Mucosa of rectum (tissue), 2 donors: ENCODE measurements around the gene SEC16A.

Experiments used
- H3K27ac ChIP-seq, 2 donors: one replicate each; pipeline ENCODE4 v1.7.0; 2013; ENCODE audit warnings: inconsistent platforms in 2 of 2, low read depth in 2 of 2, low read length in 2 of 2
- H3K27me3 ChIP-seq, 2 donors: one replicate each; pipeline ENCODE4 v1.7.0; 2013; ENCODE audit warnings: low read length in 2 of 2; ENCODE audit not compliant: control insufficient read depth in 2 of 2, insufficient read depth in 2 of 2
- H3K36me3 ChIP-seq, 2 donors: one replicate each; pipeline ENCODE4 v1.7.0; 2013; ENCODE audit warnings: low read length in 2 of 2; ENCODE audit not compliant: control insufficient read depth in 2 of 2, insufficient read depth in 2 of 2
- H3K4me1 ChIP-seq, 2 donors: one replicate each; pipeline ENCODE4 v1.7.0; 2013; ENCODE audit warnings: low read length in 2 of 2, mild to moderate bottlenecking in 1 of 2; ENCODE audit not compliant: control insufficient read depth in 2 of 2, insufficient read depth in 2 of 2
- H3K4me3 ChIP-seq, 2 donors: one replicate each; pipeline ENCODE4 v1.7.0; 2013; ENCODE audit warnings: low read length in 2 of 2
- H3K9ac ChIP-seq, 2 donors: one replicate each; pipeline ENCODE4 v1.7.0; 2013; ENCODE audit warnings: low read length in 2 of 2, low read depth in 1 of 2, mild to moderate bottlenecking in 1 of 2
- H3K9me3 ChIP-seq, 2 donors: one replicate each; pipeline ENCODE4 v1.7.0; 2013; ENCODE audit warnings: low read length in 2 of 2; ENCODE audit not compliant: control insufficient read depth in 2 of 2
- donor health status: healthy.
- donor health status: Normal muscosa, but diverticular disease.

Gene SEC16A

GRCh38 chr9:136501686-136502085 is 18.8 kb upstream of the SEC16A start:
- H3K4me3 ChIP-seq: no peak overlapping the region
- no peaks in the 10 kb centered on the region for H3K27me3 ChIP-seq
- H3K36me3 ChIP-seq: peaks cover 74 to 79% of the 10 kb centered on the region in 2 donors
- H3K4me1 ChIP-seq: no peaks in the 10 kb centered on the region
- H3K27ac ChIP-seq: no peak overlapping the region
- H3K9ac ChIP-seq: no peak overlapping the region
- no peaks in the 10 kb centered on the region for H3K9me3 ChIP-seq

- no peak overlapping the region for H3K27ac ChIP-seq
- H3K9me3 ChIP-seq: no peaks in the 10 kb centered on the region
- H3K4me3 ChIP-seq: no peak overlapping the region
- peaks cover 77 to 79% of the 10 kb centered on the region in 2 donors for H3K36me3 ChIP-seq
- no peak overlapping the region for H3K9ac ChIP-seq
- H3K27me3 ChIP-seq: no peaks in the 10 kb centered on the region
- H3K4me1 ChIP-seq: no peaks in the 10 kb centered on the region
Observed at GRCh38 chr9:136499935-136500910, 17.4 kb upstream of the SEC16A start.

- H3K9me3 ChIP-seq: no peaks in the 10 kb centered on the region
- no peaks in the 10 kb centered on the region for H3K4me1 ChIP-seq
- no peak overlapping the region for H3K9ac ChIP-seq
- H3K4me3 ChIP-seq: no peak overlapping the region
- H3K27ac ChIP-seq: no peak overlapping the region
- H3K27me3 ChIP-seq: no peaks in the 10 kb centered on the region
- peaks cover 74 to 76% of the 10 kb centered on the region in 2 donors for H3K36me3 ChIP-seq
Observed at GRCh38 chr9:136499071-136499934, 16.5 kb upstream of the SEC16A start.

DNA sequence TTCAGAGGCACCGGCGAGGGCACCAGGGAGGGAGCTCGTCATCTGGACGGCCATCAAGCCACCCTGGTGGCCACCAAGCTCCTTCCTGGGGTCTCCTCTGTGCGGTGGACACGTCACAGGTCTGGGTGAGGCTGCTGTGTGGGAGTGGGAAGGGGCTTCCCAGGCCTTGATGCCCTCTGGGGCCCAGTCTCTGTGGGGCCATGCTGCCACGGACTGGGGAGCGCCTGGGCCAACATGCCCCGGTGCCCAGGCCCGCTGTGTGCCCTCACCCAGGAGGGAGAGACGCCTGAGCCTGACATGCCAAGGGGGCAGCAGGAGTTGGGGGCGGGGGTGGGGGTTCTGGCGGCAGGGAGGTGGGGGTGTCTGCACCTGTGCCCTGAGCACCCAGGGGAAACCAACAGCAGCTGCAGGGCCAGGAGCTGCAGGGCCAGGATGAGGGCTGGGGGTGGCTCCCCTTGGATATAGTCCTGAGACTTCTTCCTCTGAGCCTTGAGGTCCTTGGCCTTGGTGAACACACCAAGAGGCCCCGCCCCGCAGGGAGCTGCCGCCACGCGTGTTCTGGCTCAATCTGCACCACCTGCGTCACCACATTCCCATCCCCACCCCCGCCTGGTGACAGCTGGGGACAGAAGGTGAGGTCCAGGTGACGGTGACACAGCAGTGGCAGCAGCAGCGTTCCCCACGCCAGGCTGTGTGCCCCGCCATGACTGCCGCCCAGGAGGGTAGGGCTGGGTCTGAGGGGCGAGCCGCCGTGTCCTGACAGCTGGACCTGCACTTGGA is 15.3 kb upstream of the SEC16A start:
- Histone ChIP-seq H3K9me3 (no peaks in the 10 kb centered on the region), H3K27ac (no peak overlapping the region), H3K36me3 (peaks cover 65% of the 10 kb centered on the region in 2 donors), H3K9ac (no peak overlapping the region), H3K4me1 (no peaks in the 10 kb centered on the region), H3K4me3 (no peak overlapping the region), H3K27me3 (no peaks in the 10 kb centered on the region)

- Histone ChIP-seq H3K4me1 (no peaks in the 10 kb centered on the region), H3K27ac (no peak overlapping the region), H3K27me3 (no peaks in the 10 kb centered on the region), H3K4me3 (no peak overlapping the region), H3K9ac (no peak overlapping the region), H3K36me3 (peaks cover 61 to 62% of the 10 kb centered on the region in 2 donors), H3K9me3 (no peaks in the 10 kb centered on the region)
Observed at GRCh38 chr9:136496801-136497620, 14.2 kb upstream of the SEC16A start.

GRCh38 chr9:136496181-136496580 is 13.3 kb upstream of the SEC16A start:
- H3K36me3 ChIP-seq: peaks cover 54 to 55% of the 10 kb centered on the region in 2 donors
- H3K4me1 ChIP-seq: no peaks in the 10 kb centered on the region
- H3K27me3 ChIP-seq: no peaks in the 10 kb centered on the region

DNA sequence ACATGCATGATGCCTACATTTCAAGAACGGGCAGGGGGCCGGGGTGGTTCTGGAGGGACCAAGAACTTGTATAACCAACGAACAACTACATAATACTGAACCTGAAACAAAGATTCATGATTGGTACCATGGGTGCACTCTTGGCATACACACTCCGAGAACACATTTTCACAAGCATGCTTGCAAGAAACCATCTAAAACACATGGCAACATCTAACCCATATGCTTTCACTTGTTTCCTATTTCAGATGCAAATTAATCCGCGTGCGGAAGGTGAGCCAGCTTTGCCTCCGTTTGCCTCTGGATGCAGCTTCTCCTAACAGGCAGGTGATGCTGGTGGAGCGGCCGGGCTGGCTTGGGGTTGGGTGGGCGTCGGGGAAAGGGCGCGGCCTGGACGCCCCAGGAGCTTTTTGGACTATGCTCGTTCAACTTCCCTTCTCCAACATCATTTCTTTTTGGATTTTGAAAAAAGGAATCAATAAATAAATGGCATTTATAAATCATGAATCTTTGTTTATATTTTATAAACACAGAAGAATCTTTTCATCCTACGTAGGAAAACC is 12.5 kb upstream of the SEC16A start:
- Histone ChIP-seq H3K4me1 (no peaks in the 10 kb centered on the region), H3K4me3 (no peak overlapping the region), H3K36me3 (peaks cover 47% of the 10 kb centered on the region in 2 donors), H3K27me3 (no peaks in the 10 kb centered on the region), H3K9me3 (no peaks in the 10 kb centered on the region), H3K9ac (no peak overlapping the region), H3K27ac (no peak overlapping the region)

More at GRCh38 chr9:136496181-136496580, 13.3 kb upstream of the SEC16A start:
- H3K4me3 ChIP-seq: no peak overlapping the region
- H3K9me3 ChIP-seq: no peaks in the 10 kb centered on the region
- no peak overlapping the region for H3K27ac ChIP-seq
- H3K9ac ChIP-seq: no peak overlapping the region

- no peaks in the 10 kb centered on the region for H3K4me1 ChIP-seq
- H3K36me3 ChIP-seq: peaks cover 41% of the 10 kb centered on the region in 2 donors
- H3K27me3 ChIP-seq: no peaks in the 10 kb centered on the region
- no peak overlapping the region for H3K27ac ChIP-seq
- no peaks in the 10 kb centered on the region for H3K9me3 ChIP-seq
- H3K9ac ChIP-seq: no peak overlapping the region
- no peak overlapping the region for H3K4me3 ChIP-seq
Observed at GRCh38 chr9:136494531-136495215, 11.8 kb upstream of the SEC16A start.
